Urothelium cell line (cell line): Measurements from ENCODE around the gene PRICKLE1.

Source experiments
- DNase-seq: peaks from one replicate; pipeline ENCODE4 v3.0.0; 2011; ENCODE audit warnings: low spot score, mixed read lengths
- FAIRE-seq: peaks from 2 replicates; lab custom pipeline; 2011; peaks lifted over from hg19 to GRCh38; lab: Jason Lieb, UNC

PRICKLE1 gene

DNA sequence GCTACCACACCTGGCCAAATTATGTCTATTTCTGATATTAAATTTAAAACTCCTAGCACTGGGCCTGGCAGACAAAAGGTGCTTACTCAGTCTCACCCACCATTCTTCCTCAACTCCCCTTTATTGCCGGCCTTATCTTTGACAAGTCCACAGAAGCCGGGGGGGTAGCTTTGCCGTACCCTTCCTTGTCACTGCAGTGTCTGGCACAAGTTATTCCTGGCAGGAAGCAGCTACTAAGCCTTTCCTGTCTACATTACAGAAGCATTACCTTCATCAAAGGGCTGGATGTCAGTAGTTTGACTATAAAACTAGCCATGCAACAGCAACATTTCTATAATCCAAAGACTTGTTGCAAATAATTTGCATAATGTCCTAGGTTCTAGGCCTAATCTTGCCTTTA lies 127.1 kb downstream of the PRICKLE1 start:
- no peak for FAIRE-seq

DNA sequence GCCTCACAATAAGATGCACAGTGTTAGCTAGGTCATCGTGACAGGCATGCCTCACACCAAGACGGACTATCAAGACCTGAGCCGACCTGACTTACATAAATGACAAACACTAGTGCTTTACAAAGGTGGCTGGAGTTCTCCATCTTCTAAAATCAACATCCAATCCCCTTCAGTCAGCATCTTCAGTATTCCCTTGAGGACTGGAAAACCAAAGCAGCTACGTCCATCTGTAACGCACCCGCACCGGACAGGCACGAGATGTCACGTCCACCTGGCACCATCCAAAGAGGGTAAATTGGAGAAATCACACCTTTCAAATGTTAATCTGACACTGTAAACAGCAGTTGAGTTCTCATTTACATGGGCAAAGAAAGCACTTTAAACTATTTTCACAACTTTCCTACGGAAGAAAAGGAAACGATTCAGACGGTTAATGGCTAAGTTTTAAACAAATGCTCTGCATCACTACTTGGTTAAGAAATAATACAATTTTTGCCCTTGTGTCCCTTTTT lies 130.2 kb downstream of the PRICKLE1 start:
- no peak for FAIRE-seq
- no peak for DNase-seq

More for the DNA sequence above, 127.1 kb downstream of the PRICKLE1 start:
- DNase-seq: no peak

DNA sequence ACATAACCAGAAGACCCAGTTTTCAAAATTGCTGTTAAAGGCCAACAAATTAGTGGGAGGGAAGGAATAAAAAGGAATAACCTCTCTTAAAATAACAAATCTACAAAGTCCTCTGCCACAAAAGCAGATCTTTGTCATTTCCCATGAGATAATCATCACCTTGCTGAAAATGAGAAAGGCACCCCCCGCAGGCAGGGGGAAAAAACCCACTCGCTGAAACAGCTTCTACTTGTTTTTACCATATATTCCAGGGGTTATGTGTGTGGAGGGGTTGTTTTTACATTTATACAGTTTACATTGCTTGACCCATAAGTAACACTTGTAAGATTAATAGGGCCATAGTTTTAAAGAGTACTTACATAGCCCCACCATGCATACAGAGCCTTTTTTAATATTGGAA lies 131.0 kb downstream of the PRICKLE1 start:
- no peak for FAIRE-seq

DNA sequence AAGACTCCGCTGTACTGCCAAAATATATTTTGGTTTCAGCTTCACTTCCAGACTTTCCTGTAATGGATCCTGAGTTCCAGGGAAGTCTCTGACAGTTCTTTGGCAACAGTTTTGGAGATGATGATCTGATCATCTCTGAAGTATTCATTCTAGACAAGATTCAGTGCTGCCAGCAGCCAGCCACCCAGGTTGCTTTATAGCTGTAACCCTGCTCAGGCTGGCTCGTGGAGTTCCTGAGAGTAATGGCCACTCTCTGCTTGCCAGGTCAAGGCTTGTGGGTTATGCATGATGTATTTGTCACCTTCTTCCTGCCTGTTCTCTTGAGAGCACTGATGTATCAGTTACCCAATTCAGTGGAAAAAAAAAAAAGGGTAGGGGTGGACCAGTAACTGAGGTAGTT lies 139.3 kb downstream of the PRICKLE1 start:
- no peak for DNase-seq
- FAIRE-seq: no peak

More for the DNA sequence above, 131.0 kb downstream of the PRICKLE1 start:
- no peak for DNase-seq

DNA sequence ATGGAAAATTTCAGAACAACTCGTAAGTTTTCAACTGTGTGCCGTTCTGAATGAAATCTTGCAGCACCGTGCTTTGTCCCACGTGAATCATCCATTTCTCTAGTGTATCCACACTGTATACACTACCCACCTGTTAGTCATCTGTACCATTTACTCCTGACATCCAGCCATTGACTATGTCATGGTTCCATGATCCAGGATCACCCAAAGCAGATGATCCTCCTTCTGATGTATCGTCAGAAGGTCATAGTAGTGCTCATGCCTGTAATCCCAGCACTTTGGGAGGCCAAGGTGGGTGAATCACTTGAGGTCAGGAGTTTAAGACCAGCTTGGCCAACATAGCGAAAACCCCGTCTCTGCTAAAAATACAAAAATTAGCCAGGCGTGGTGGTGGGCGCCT lies 140.7 kb downstream of the PRICKLE1 start:
- DNase-seq (no peak), FAIRE-seq (peak; percentile 44)

DNA sequence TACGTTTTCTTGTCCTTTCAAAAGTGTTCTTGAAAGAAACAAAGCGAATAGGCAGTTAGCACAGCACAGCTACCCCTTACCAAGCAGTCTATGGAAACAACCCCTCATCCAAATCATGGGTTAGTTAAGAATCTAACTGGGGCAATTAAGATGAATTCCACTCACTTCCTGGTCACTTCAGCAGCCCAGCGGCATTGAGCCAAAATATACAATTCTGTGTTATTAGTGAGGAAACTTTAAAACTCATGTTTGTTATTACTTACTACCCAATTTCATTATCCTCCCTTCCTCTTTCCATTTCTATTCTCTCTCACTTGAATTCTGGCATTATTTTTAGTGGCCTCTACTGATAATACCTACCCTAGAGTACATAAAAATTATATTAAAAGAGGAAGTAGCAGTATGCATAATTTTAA lies 142.2 kb downstream of the PRICKLE1 start:
- DNase-seq (no peak), FAIRE-seq (no peak)

DNA sequence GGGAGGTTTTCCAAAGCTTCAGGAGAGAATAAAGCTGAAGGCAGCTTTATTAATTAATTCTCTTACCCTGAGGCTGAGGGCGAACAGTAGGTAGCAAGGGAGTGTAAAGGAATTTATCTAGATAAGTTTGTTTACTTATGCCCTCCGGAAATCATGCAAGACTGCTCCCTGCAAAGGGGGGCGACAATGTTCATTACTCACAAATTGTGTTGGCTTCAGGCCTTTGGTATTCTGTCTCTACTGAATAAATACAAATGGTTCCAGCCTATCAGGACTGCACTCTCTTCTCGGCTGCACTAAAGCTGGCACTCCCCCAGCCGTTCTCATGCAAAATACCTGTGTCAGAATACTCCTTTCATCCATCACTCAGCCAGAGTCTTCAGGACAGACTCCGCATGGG lies 142.8 kb downstream of the PRICKLE1 start:
- FAIRE-seq (no peak), DNase-seq (no peak)

DNA sequence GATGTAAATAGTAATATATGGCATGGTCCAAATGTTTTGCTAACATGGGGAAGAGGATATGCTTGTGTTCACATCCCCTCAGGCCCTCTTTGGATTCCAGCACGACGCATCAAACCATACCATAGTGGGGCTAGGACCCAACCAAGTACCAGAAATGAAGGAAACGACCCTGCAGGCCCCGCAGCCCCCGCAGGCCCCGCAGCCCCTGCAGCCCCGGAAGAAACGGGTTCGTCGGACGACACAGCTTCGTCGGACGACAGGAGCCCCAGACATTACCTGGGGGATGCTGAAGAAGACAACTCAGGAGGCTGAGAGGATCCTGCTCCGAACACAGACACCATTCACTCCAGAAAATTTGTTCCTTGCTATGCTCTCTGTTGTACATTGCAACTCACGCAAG lies 143.7 kb downstream of the PRICKLE1 start:
- no peak for FAIRE-seq
- DNase-seq: no peak

DNA sequence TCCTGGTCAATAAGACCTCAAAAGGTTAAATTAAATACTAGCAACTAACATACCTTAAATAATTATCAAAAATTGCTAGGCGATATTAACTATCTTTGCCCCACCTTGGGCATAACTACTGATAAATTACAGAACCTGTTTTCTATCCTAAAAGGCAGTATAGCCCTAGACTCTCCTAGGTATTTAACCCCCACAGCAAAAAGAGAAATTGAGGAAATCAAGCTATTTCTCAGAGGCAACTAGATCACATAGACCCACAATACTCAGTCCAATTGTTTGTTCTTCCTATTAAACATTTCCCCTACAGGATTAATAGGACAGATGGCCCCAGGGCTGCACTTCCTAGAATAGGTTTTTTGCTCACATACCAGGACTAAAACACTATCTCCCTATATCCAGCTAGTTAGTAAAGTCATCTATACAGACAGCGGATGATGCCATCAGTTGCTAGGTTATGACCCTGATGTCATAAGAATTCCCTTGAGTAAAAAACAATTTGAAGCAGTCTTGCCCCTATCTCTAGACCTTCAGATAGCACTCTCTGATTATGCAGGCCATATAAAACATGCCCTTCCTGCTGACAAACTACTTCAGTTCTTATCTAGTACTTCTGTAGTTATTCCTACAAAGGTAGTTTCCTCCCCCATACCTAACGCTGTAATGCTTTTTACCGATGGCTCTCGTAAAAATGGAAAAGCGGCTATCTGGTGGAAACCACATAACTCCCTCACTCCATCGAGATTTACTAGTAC lies 145.2 kb downstream of the PRICKLE1 start:
- FAIRE-seq: no peak
- DNase-seq: no peak

DNA sequence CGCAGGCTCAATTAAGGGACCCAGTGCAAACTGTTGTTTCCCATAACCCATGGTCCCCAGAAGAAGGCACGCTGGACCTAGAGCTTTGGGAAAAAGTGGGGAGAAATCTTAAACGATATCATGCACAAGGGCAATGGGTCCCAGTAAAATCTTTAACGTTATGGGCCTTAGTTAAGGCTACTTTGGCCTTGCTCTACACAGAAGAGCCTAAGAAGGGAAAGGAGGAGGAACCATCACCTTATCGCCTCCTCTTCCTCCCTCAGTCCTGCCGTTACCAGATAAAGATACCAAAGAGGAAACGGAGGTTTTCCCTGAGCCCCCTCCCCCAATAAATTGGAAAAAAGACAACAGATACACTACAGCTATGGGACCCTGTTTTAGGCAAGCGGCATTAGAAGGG lies 146.7 kb downstream of the PRICKLE1 start:
- no peak for FAIRE-seq

DNA sequence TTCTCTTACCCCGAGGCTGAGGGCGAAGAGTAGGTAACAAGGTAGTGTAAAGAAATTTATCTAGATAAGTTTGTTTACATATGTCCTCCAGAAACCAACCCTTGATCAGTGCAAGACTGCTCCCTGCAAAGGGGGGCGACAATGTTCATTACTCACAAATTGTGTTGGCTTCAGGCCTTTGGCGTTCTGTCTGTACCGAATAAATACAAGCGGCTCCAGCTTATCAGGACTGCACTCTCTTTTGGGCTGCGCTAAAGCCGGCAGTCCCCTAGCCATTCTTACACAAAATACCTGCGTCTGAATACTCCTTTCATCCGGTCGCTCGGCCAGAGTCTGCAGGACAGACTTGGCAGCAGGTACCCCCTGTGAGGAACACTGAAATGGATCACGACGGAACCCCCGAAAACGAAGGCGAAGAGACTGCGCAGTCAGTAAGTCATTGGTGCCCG lies 147.2 kb downstream of the PRICKLE1 start:
- DNase-seq: no peak
- FAIRE-seq: no peak

More for the DNA sequence above, 146.7 kb downstream of the PRICKLE1 start:
- DNase-seq: no peak

DNA sequence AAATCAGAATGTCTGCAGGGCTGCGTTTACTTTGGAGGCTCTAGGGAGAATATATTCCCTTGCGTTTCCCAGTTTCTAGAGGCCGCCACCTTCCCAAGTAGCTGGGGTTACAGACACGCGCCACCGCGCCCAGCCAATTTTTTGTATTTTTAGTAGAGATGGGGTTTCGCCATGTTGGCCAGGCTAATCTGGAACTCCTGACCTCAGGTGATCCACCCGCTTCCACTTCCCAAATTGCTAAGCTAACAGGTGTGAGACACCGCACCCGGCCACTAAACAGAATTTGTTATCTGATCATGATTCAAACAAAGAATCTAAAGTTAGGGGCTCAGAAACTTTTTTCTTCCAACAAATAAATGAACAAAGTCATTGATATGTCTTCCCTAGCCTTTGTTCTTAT lies 148.9 kb downstream of the PRICKLE1 start:
- DNase-seq (no peak), FAIRE-seq (no peak)

DNA sequence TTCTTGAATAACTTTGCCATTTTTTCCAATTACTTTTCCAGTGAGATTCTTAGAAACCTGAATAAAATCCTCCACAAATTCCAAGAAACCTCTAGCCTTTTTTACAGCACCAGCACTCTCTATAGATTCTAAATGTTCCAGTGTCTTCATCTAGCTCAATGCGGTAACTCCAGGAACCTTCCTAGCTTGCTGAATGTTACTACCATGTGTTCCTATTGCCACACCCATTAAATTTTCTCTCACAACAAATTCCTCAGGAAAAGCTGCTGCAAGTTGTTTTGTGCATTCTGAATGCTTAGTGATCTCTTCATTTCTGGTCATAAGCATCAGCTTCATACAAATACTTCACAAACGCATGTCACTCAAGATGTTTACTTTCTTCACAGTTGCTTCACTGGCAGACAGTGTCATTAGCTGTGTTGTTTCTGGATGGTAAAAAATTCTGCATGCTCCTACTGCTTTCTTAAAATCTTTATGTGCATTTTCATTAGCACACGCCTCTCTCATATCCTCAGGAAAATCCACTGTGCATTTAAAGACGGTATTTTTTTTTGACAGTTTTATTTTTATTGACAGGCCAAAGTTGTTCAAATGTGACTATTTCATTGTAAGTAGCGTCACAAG lies 156.9 kb downstream of the PRICKLE1 start:
- FAIRE-seq: no peak

DNA sequence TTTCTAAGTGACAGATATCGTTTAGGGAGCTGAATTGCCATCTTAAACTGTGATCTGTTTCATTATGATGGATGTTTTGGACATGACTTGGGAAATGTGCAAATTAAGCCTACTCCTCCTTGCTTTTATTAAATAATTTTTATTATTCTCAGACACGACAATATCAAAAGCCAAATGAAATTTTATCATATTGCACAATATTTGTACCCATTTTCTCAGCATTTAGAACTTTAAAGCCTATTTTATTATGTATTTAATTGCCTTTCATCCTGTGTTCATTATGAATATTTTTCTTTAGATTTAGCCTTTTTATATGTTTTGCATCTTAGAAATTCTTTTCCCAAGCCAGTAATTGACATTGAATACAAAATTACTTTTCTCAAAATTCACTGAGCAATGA lies 160.7 kb downstream of the PRICKLE1 start:
- FAIRE-seq (no peak), DNase-seq (no peak)

More for the DNA sequence above, 156.9 kb downstream of the PRICKLE1 start:
- no peak for DNase-seq

DNA sequence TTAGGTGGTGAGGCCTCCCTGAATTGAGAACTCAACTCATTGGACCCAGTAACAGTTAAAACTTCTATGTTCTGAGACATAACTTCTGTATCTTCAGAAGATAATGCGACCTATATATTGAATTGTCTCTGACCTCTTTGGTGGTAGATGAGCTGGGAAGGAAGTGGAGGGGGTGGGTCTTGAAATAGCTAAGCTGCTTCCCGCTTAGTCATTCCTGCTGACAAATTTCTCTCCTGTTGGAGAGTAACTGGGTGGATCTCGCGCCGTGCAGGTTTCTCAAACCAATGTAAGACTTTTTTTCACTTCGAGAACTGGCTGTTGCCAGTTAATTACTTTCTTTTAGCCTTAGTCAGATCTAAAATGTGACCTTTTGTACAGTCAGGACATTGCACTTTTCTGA lies 162.8 kb downstream of the PRICKLE1 start:
- FAIRE-seq (no peak), DNase-seq (peak; percentile 71)

DNA sequence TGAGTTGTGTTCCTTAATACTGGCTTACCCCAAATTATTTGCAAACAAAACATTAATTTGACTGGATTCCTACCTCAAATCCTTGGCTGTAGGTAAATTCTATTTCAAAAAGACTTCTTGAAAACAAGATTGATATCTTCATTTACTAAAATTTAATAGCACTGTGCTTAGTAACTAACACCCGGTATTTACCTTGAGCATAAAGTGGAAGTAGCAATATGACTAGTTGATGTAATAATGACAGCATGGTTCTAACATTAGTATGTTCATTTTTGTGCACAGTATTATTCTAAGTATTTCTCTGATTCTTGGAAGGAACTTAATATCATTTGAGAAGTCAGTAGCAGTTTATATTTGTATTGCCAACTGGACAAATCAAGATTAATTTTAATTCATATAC lies 166.8 kb downstream of the PRICKLE1 start:
- FAIRE-seq (no peak), DNase-seq (no peak)

DNA sequence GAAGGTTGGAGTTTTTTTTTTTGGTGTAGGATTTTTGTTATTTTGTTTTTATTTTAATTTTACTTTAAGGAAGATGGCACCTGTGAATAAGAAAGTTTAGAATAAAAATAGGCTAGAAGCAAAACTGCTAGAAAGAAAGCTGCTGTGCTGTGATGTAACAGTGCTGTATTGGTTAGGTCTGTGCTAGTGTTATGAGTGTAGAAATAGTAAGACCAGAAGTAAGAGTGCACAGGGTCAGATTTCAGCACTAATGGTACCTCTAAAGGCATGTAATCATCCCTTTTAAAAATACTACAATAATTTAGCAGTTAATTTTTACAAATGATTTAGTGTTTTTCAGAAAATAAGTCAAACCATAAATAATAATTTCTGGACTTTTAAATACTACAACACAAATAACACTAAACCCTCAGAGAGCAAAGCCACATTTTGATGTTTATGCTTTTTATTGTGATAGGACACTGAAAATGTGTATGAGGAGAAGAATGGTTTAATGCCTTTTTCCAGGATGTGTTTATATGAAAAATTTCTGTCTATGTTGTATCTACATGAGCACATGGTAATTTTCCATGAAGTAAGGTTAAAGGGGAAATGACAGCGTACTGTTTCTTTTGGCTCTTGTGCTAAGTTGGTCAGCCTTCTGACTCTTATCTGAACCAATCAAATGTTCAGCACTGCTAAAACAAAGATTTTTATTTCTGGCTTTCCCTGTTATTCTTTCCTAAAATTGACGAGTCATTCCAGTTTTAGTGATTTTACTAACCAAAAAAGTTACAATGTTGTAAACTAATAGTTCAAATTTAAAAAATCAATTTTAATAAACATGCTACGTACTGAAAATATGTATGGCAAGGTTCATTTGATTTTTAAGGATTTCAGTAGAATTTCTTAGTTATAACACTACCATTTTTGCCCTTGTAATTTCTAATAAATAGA lies 167.4 kb downstream of the PRICKLE1 start:
- FAIRE-seq (no peak), DNase-seq (no peak)

DNA sequence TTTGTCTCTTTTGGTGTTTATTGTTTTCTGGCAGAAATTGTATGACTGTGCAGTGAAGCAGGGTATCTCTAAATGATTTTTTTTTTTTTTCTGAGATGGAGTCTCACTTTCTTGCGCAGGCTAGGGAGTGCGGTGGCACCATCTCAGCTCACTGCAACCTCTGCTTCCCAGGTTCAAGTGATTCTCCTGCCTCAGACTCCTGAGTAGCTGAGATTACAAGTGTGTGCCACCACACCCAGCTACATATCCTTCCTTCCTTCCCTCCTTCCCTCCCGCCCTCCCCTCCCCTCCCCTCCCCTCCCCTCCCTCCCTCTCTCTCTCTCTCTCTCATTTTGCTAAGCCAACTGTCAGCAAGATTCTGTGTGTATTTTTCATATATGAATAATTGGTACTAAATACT lies 169.2 kb downstream of the PRICKLE1 start:
- FAIRE-seq: no peak
- no peak for DNase-seq

DNA sequence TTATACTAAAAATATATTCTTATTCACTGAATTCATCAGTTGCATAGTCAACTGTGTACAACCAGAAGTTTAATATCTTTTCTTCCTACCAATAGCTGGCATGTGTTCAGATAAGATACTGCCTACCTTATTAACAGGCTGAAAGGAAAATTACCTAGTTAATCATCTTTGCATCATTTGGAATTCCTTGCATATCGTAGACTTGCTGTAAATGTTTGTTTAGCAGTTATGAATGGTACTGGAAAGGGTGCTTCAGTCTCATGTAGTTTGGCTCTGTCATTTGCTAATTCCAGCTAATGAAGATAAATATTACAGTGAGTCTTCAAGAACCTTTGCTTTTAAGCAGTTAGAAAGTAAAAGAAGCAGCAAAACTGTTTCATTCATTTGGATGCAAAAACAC lies 179.2 kb downstream of the PRICKLE1 start:
- DNase-seq: no peak
- FAIRE-seq: no peak

DNA sequence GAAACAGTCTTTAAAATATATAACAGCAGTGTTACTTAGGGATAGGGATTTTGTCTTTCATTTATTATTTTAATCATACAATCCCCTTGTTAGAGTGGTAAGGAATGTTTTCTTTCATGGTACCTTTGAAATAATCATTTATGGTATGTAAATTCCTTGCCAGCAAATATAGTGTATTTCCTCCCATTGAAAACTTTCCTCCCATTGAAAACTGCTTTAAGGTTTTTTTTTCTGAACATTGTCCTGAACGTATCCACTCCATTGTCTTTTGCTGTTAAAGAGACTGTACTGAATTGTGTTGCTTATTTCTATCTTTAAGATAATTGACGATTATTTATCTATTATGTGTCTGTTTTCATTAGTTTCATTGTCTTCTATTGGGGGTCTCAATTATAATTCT lies 180.1 kb downstream of the PRICKLE1 start:
- DNase-seq (no peak), FAIRE-seq (no peak)

DNA sequence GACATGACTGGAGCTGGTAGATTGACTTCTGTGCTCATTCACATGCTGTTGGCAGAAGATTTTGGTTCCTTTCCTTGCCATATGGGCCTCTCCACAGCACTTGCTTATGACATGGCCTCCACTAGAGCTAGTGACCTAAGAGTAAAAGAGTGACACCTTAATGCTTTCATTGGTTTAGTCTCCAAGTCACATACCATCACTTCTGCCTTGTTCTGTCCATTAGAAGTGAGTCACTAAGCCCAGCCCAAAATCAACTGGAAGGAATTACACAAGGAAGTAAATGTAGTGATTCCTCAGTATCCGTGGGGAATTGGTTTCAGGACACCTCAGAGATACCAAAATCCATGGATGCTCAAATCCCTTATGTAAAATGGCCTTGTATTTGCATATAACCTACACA lies 182.2 kb downstream of the PRICKLE1 start:
- DNase-seq: no peak
- peak; percentile 61 for FAIRE-seq
